HCT116 (cell line): ENCODE measurements around the gene BICD1. TPM values are rescaled to one million over a fixed set of nuclear protein-coding genes. Genes with fewer than 3 reads are reported as not detected.
"Not testable (repeated sequence)": the region's sequence is repeated elsewhere in the genome, so short reads cannot be mapped to it uniquely, and the experiment has no call there.

Experiments
- ATAC-seq: fragments of 200-7000 bp; cut with Tn5 transposase; 2 replicates; pipeline ENCODE4 v1.9.1; 2020; ENCODE audit warnings: mild to moderate bottlenecking, moderate library complexity
- BruUV-seq: library from RNA; stranded (reverse); fragments of 400-500 nt; replicated peaks from 2 replicates; lab custom pipeline; 2021; lab: Mats Ljungman, UMichigan
- CTCF ChIA-PET: fragments of 300-600 bp; sonication (Branson Sonifier 250); formaldehyde crosslinking; loops from one replicate; lab custom pipeline; 2021; ENCODE audit warnings: antibody characterized with exemption; lab: Charles Lee
- POLR2A ChIA-PET: fragments of 300-600, 350-600 bp; sonication (Branson Sonifier 250); formaldehyde crosslinking; loops from one replicate; lab custom pipeline; 2021; ENCODE audit warnings: antibody characterized with exemption; lab: Charles Lee
- RAD21 ChIA-PET, 2 experiments: fragments of 300-600 bp; sonication (Branson Sonifier 250); formaldehyde crosslinking; loops; one replicate each; lab custom pipeline; 2023; ENCODE audit warnings: low total read pairs in 2 of 2; ENCODE audit not compliant: uncharacterized antibody in 2 of 2, unreplicated experiment in 2 of 2, low non-redundant PET in 1 of 2; lab: Charles Lee
- DNase-seq: peaks from one replicate; pipeline ENCODE4 v3.0.0-alpha.2; 2010; ENCODE audit warnings: low read depth, low spot score
- H2AFZ ChIP-seq: fragments of 200-600 bp; shearing (Covaris generic), sonication (generic); 2 replicates; pipeline ENCODE4 v1.6.1; 2017; ENCODE audit warnings: low read depth, mixed run types, mixed read lengths, antibody characterized with exemption, low read length; ENCODE audit not compliant: poor library complexity, severe bottlenecking
- H3K27ac ChIP-seq: 2 replicates; pipeline ENCODE4 v1.5.1; 2012; ENCODE audit warnings: low read depth, low read length
- H3K27me3 ChIP-seq: fragments of 200-600 bp; sonication (generic); 2 replicates; pipeline ENCODE4 v1.6.1; 2016; ENCODE audit warnings: mixed run types, low read length, mixed read lengths; ENCODE audit not compliant: insufficient read depth
- H3K36me3 ChIP-seq, 2 experiments: fragments of 200-500 bp in 1 of 2; fragments of 200-600 bp in 1 of 2; sonication (Bioruptor generic) in 1 of 2; sonication (generic) in 1 of 2; 2 replicates each; pipeline versions ENCODE4 v1.5.1 to v1.6.1; 2014 to 2016; ENCODE audit warnings: low read length in 2 of 2, inconsistent platforms in 1 of 2, mixed read lengths in 1 of 2, mixed run types in 1 of 2; ENCODE audit not compliant: insufficient read depth in 2 of 2, control insufficient read depth in 1 of 2
- H3K4me1 ChIP-seq, 2 experiments: fragments of 200-600 bp in 1 of 2; sonication (generic) in 1 of 2; 2 replicates each; pipeline versions ENCODE4 v1.5.1 to v1.6.1; 2012 to 2017; ENCODE audit warnings: low read length in 2 of 2, inconsistent platforms in 1 of 2, mild to moderate bottlenecking in 1 of 2, mixed read lengths in 1 of 2, mixed run types in 1 of 2, moderate library complexity in 1 of 2; ENCODE audit not compliant: insufficient read depth in 2 of 2, control insufficient read depth in 1 of 2
- H3K4me2 ChIP-seq: fragments of 200-600 bp; sonication (generic); 2 replicates; pipeline ENCODE4 v1.6.1; 2017; ENCODE audit warnings: mixed run types, low read length, mixed read lengths
- H3K4me3 ChIP-seq, 2 experiments: fragments of 200-600 bp in 1 of 2; sonication (generic) in 1 of 2; replicated peaks in 1 of 2; 2 replicates each; pipeline ENCODE4 v1.5.1; 2011 to 2016; ENCODE audit warnings: low read length in 2 of 2, control low read depth in 1 of 2, low read depth in 1 of 2, mild to moderate bottlenecking in 1 of 2, mixed read lengths in 1 of 2, mixed run types in 1 of 2
- H3K79me2 ChIP-seq: fragments of 200-600 bp; sonication (generic); 2 replicates; pipeline ENCODE4 v1.6.1; 2017; ENCODE audit warnings: mild to moderate bottlenecking, mixed run types, low read length, moderate library complexity, mixed read lengths; ENCODE audit not compliant: insufficient read depth
- H3K9ac ChIP-seq: fragments of 200-600 bp; sonication (generic); 2 replicates; pipeline ENCODE4 v1.6.1; 2016; ENCODE audit warnings: low read length, mixed read lengths
- H3K9me2 ChIP-seq: fragments of 200-600 bp; sonication (generic), shearing (Covaris generic); 2 replicates; pipeline ENCODE4 v1.6.1; 2017; ENCODE audit warnings: mixed run types, mild to moderate bottlenecking, moderate library complexity; ENCODE audit not compliant: insufficient read depth
- H3K9me3 ChIP-seq, 2 experiments: fragments of 200-500 bp in 1 of 2; fragments of 200-600 bp in 1 of 2; sonication (Bioruptor generic) in 1 of 2; sonication (generic) in 1 of 2; 2 replicates each; pipeline ENCODE4 v1.6.1; 2014 to 2017; ENCODE audit warnings: low read length in 2 of 2, mixed read lengths in 2 of 2, inconsistent platforms in 1 of 2, low read depth in 1 of 2, mild to moderate bottlenecking in 1 of 2, mixed run types in 1 of 2, moderate library complexity in 1 of 2; ENCODE audit not compliant: control insufficient read depth in 1 of 2, insufficient read depth in 1 of 2
- H4K20me1 ChIP-seq: fragments of 200-600 bp; sonication (generic), shearing (Covaris generic); 2 replicates; pipeline ENCODE4 v1.6.1; 2017; ENCODE audit warnings: mixed run types, mild to moderate bottlenecking, moderate library complexity; ENCODE audit not compliant: insufficient read depth
- ATF3 ChIP-seq: IDR thresholded peaks from 2 replicates; pipeline ENCODE4 v1.6.1; 2012
- CBX3 ChIP-seq: IDR thresholded peaks from 2 replicates; pipeline ENCODE4 v1.6.1; 2012; ENCODE audit warnings: low read depth
- CEBPB ChIP-seq: IDR thresholded peaks from 2 replicates; pipeline ENCODE4 v1.6.1; 2012; ENCODE audit warnings: low read depth
- CTCF ChIP-seq, 3 experiments: fragments of 200-600 bp in 1 of 3; sonication (generic) in 1 of 3; IDR thresholded peaks in 2 of 3; conservative IDR thresholded peaks in 1 of 3; 2 replicates each; pipeline ENCODE4 v1.5.1; 2012 to 2017; ENCODE audit warnings: low read depth in 2 of 3, low read length in 2 of 3, antibody characterized with exemption in 1 of 3, borderline replicate concordance in 1 of 3, control low read depth in 1 of 3, mild to moderate bottlenecking in 1 of 3, mixed read lengths in 1 of 3, mixed run types in 1 of 3, moderate library complexity in 1 of 3; ENCODE audit not compliant: insufficient read depth in 1 of 3
- ELF1 ChIP-seq: IDR thresholded peaks from 2 replicates; pipeline ENCODE4 v1.6.1; 2012; ENCODE audit warnings: low read depth, borderline replicate concordance
- EZH2 ChIP-seq: fragments of 200-600 bp; sonication (generic); IDR thresholded peaks from 2 replicates; pipeline ENCODE4 v1.6.1; 2017; ENCODE audit warnings: antibody characterized with exemption, mixed run types
- FOSL1 ChIP-seq: IDR thresholded peaks from 2 replicates; pipeline ENCODE4 v1.6.1; 2012; ENCODE audit warnings: low read depth
- RAD21 ChIP-seq: IDR thresholded peaks from 2 replicates; pipeline ENCODE4 v1.6.1; 2012; ENCODE audit warnings: low read depth, mild to moderate bottlenecking
- REST ChIP-seq: IDR thresholded peaks from 2 replicates; pipeline ENCODE4 v1.6.1; 2012; ENCODE audit warnings: low read depth
- ZBTB33 ChIP-seq: IDR thresholded peaks from 2 replicates; pipeline ENCODE4 v1.6.1; 2011; ENCODE audit warnings: mild to moderate bottlenecking, low read length, moderate library complexity; ENCODE audit not compliant: insufficient replicate concordance; ENCODE audit errors: extremely low read depth
- ZFX ChIP-seq: fragments of 450-650 bp; IDR thresholded peaks from 2 replicates; pipeline ENCODE4 v1.6.1; 2017
- intact Hi-C: fragments of 100-400 bp; cut with micrococcal nuclease; formaldehyde crosslinking; loops from 2 replicates; pipeline ENCODE4 v1.10.0; 2022
- total RNA-seq: library from RNA; stranded (reverse); gene quantifications from one replicate; pipeline ENCODE4 v1.2.1, GENCODE V29; 2021; ENCODE audit not compliant: unreplicated experiment

The BICD1 gene
- total RNA-seq, 1 experiment from 2014 or later, result 32.5 TPM

GRCh38 chr12:32230613-32230993, 124.0 kb downstream of the BICD1 start:
- H3K79me2 ChIP-seq, result no peaks in the 10 kb centered on the region
- TF ChIP-seq CBX3 (no peak), CEBPB (no peak), ZFX (no peak), REST (no peak), ATF3 (no peak), ELF1 (no peak), ZBTB33 (no peak), CTCF (IDR thresholded peaks at IDR 0.05 in 2 of 3, conservative IDR thresholded peaks at IDR 0.05 in 1 of 3; ENCODE audit: borderline replicate concordance in 1 of 3, insufficient read depth in 1 of 3, low read depth in 2 of 3, low read length in 2 of 3) (no peak), RAD21 (no peak), FOSL1 (no peak), EZH2 (no peak)
- TF ChIP-seq, all 23 proteins: peak for 0
- intact Hi-C loops, result no loop called here
- Histone ChIP-seq H3K9ac (no peak overlapping the region), H3K4me2 (no peak overlapping the region), H3K4me1 (no peaks in the 10 kb centered on the region), H3K36me3 (no peaks in the 10 kb centered on the region), H3K4me3 (no peak overlapping the region), H3K27me3 (no peaks in the 10 kb centered on the region), H3K27ac (no peak overlapping the region), H3K9me2 (no peaks in the 10 kb centered on the region), H3K9me3 (no peaks in the 10 kb centered on the region), H4K20me1 (no peaks in the 10 kb centered on the region), H2AFZ (no peak overlapping the region)
- no peak for DNase-seq
- ATAC-seq, result no peak
- POLR2A ChIA-PET, result no interaction called here
- CTCF ChIA-PET, result no interaction called here
- RAD21 ChIA-PET, result no interaction called here
- no TSS peak for BruUV-seq

- CTCF ChIA-PET, POLR2A ChIA-PET, H3K79me2 ChIP-seq, H3K4me1 ChIP-seq, H2AFZ ChIP-seq, intact Hi-C loops, H3K27ac ChIP-seq, H3K36me3 ChIP-seq, H3K9me3 ChIP-seq, H3K9ac ChIP-seq, H4K20me1 ChIP-seq, H3K4me3 ChIP-seq, RAD21 ChIA-PET, ATAC-seq, H3K27me3 ChIP-seq, BruUV-seq, H3K4me2 ChIP-seq, H3K9me2 ChIP-seq, DNase-seq: not testable (repeated sequence)
These were observed 124.7 kb downstream of the BICD1 start for GRCh38 chr12:32231361-32231760.
